GM21381 (cell line): ENCODE measurements around the gene ODAD4.
A peak's percentile ranks its signal among the peaks of the same experiment; 100 is the strongest.
"Not testable (repeated sequence)": the region's sequence is repeated elsewhere in the genome, so short reads cannot be mapped to it uniquely, and the experiment has no call there.

Experiments used
- ATAC-seq: cut with Tn5 transposase; IDR thresholded peaks from one replicate; pipeline ENCODE4 v1.9.1; 2021; ENCODE audit warnings: mild to moderate bottlenecking, moderate library complexity; ENCODE audit not compliant: unreplicated experiment

The ODAD4 gene

GRCh38 chr17:41913798-41914197, 16.6 kb upstream of the ODAD4 start:
- no peak for ATAC-seq

- ATAC-seq, result no peak
These were observed 16.1 kb upstream of the ODAD4 start for GRCh38 chr17:41914358-41914766.

- ATAC-seq, result no peak
These were observed 15.4 kb upstream of the ODAD4 start for GRCh38 chr17:41915020-41915419.

- no peak for ATAC-seq
These were observed 14.9 kb upstream of the ODAD4 start for GRCh38 chr17:41915566-41915965.

- no peak for ATAC-seq
These were observed 13.2 kb upstream of the ODAD4 start for GRCh38 chr17:41917192-41917591.

- ATAC-seq, result no peak
These were observed 12.6 kb upstream of the ODAD4 start for GRCh38 chr17:41917679-41918313.

- ATAC-seq, result peak; percentile 90
These were observed 11.9 kb upstream of the ODAD4 start, which contains the start of gene ACLY for GRCh38 chr17:41918314-41919164. ACLY (minus strand) TSS chr17:41918951; CDS start chr17:41913873, 5,078 bp downstream.

GRCh38 chr17:41919165-41919817, 11.1 kb upstream of the ODAD4 start:
- ATAC-seq, result no peak

- ATAC-seq, result no peak
These were observed 10.4 kb upstream of the ODAD4 start for GRCh38 chr17:41919840-41920579.

- ATAC-seq, result no peak
These were observed 9.8 kb upstream of the ODAD4 start for GRCh38 chr17:41920580-41920955.

GRCh38 chr17:41925991-41926590, 4.3 kb upstream of the ODAD4 start:
- ATAC-seq, result no peak

GRCh38 chr17:41928693-41929251, 1.6 kb upstream of the ODAD4 start:
- no peak for ATAC-seq

- not testable (repeated sequence) for ATAC-seq
These were observed 378 bp downstream of the ODAD4 start for GRCh38 chr17:41930833-41931156.

- ATAC-seq, result not testable (repeated sequence)
These were observed 1.3 kb downstream of the ODAD4 start for GRCh38 chr17:41931715-41932114.

GRCh38 chr17:41932816-41933389, 2.5 kb downstream of the ODAD4 start:
- ATAC-seq, result no peak

- ATAC-seq, result no peak
These were observed 5.2 kb downstream of the ODAD4 start for GRCh38 chr17:41935641-41936040.

GRCh38 chr17:41937970-41938954, 7.8 kb downstream of the ODAD4 start:
- ATAC-seq, result no peak

GRCh38 chr17:41939044-41939692, 8.8 kb downstream of the ODAD4 start:
- ATAC-seq, result no peak
